Nephron (organoid): ENCODE results near the gene EPHA4.

ENCODE experiments used
- H3K27ac Mint-ChIP-seq, 3 experiments: 2 replicates each; pipeline ENCODE4 v1.8.0; 2020; ENCODE audit warnings: mixed read lengths in 3 of 3, mild to moderate bottlenecking in 2 of 3, moderate library complexity in 1 of 3
- H3K27me3 Mint-ChIP-seq: 2 replicates; pipeline ENCODE4 v1.8.0; 2021; ENCODE audit warnings: low read depth, mild to moderate bottlenecking, moderate library complexity, mixed read lengths
- H3K36me3 Mint-ChIP-seq: 2 replicates; pipeline ENCODE4 v1.8.0; 2020; ENCODE audit warnings: low read depth, mixed read lengths
- H3K4me1 Mint-ChIP-seq: 2 replicates; pipeline ENCODE4 v1.8.0; 2020; ENCODE audit warnings: mixed read lengths
- H3K4me3 Mint-ChIP-seq, 3 experiments: 2 replicates each; pipeline ENCODE4 v1.8.0; 2020; ENCODE audit warnings: mild to moderate bottlenecking in 3 of 3, mixed read lengths in 3 of 3, moderate library complexity in 2 of 3
- H3K9me3 Mint-ChIP-seq: 2 replicates; pipeline ENCODE4 v1.8.0; 2020; ENCODE audit warnings: mixed read lengths
- CTCF ChIP-seq, 3 experiments: fragments of 200-600 bp; sonication (generic); IDR thresholded peaks; one replicate each; pipeline ENCODE4 v1.5.0; 2021; ENCODE audit warnings: antibody characterized with exemption in 3 of 3; ENCODE audit not compliant: unreplicated experiment in 3 of 3

The EPHA4 gene

GRCh38 chr2:221581986-221582385, 9.9 kb upstream of the EPHA4 start:
- Mint-ChIP-seq H3K4me3 (no peak overlapping the region), H3K27me3 (peaks cover 18% of the 10 kb centered on the region), H3K27ac (no peak overlapping the region), H3K4me1 (no peaks in the 10 kb centered on the region), H3K9me3 (no peaks in the 10 kb centered on the region), H3K36me3 (no peaks in the 10 kb centered on the region)
- TF ChIP-seq CTCF (IDR thresholded peaks at IDR 0.05; ENCODE audit: unreplicated experiment in 3 of 3): no peak

- H3K9me3 Mint-ChIP-seq: no peaks in the 10 kb centered on the region
- TF ChIP-seq CTCF (IDR thresholded peaks at IDR 0.05; ENCODE audit: unreplicated experiment in 3 of 3): no peak
- H3K4me1 Mint-ChIP-seq: peaks cover 14% of the 10 kb centered on the region
- H3K27ac Mint-ChIP-seq: peak overlapping the region; percentile 82 to 97 (median 87)
- H3K36me3 Mint-ChIP-seq: no peaks in the 10 kb centered on the region
- H3K27me3 Mint-ChIP-seq: peaks cover 19% of the 10 kb centered on the region
- peak overlapping the region; percentile 87 to 94 (median 91) for H3K4me3 Mint-ChIP-seq
Measured at GRCh38 chr2:221574231-221574570, 2.1 kb upstream of the EPHA4 start.

- peak; percentile 96 to 99 (median 98) for TF ChIP-seq CTCF (IDR thresholded peaks at IDR 0.05; ENCODE audit: unreplicated experiment in 3 of 3)
- H3K27me3 Mint-ChIP-seq: peaks cover 19% of the 10 kb centered on the region
- H3K4me3 Mint-ChIP-seq: peak overlapping the region; percentile 87 to 94 (median 91)
- H3K4me1 Mint-ChIP-seq: peaks cover 20% of the 10 kb centered on the region
- H3K27ac Mint-ChIP-seq: peak overlapping the region; percentile 82 to 97 (median 87)
- peaks cover 3% of the 10 kb centered on the region for H3K36me3 Mint-ChIP-seq
- no peaks in the 10 kb centered on the region for H3K9me3 Mint-ChIP-seq
Measured at GRCh38 chr2:221573430-221574230, 1.5 kb upstream of the EPHA4 start.

- Mint-ChIP-seq H3K27ac (peak overlapping the region; percentile 86 to 97 (median 89)), H3K4me1 (peaks cover 27% of the 10 kb centered on the region), H3K4me3 (peak overlapping the region; percentile 93 to 96 (median 94)), H3K27me3 (peaks cover 16% of the 10 kb centered on the region), H3K9me3 (no peaks in the 10 kb centered on the region), H3K36me3 (peaks cover 3% of the 10 kb centered on the region)
- TF ChIP-seq CTCF (IDR thresholded peaks at IDR 0.05; ENCODE audit: unreplicated experiment in 3 of 3): no peak
Measured at GRCh38 chr2:221572821-221573429, 821 bp upstream of the EPHA4 start.

GRCh38 chr2:221571551-221572218, 419 bp downstream of the EPHA4 start:
- H3K4me3 Mint-ChIP-seq: peak overlapping the region; percentile 94 to 96 (median 96)
- peaks cover 10% of the 10 kb centered on the region for H3K27me3 Mint-ChIP-seq
- TF ChIP-seq CTCF (IDR thresholded peaks at IDR 0.05; ENCODE audit: unreplicated experiment in 3 of 3): no peak
- H3K4me1 Mint-ChIP-seq: peaks cover 33% of the 10 kb centered on the region
- no peaks in the 10 kb centered on the region for H3K9me3 Mint-ChIP-seq
- peak overlapping the region; percentile 86 to 97 (median 95) for H3K27ac Mint-ChIP-seq
- peaks cover 11% of the 10 kb centered on the region for H3K36me3 Mint-ChIP-seq
